Type B pancreatic cell (in vitro differentiated cells): ENCODE measurements around the gene LIN7B. TPM values are rescaled to one million over a fixed set of nuclear protein-coding genes. Genes with fewer than 3 reads are reported as not detected.

ENCODE experiments used
- DNase-seq: peaks from one replicate; pipeline ENCODE4 v3.0.0; 2021; ENCODE audit warnings: mixed read lengths; ENCODE audit not compliant: unreplicated experiment; ENCODE audit errors: extremely low spot score
- H3K27ac Mint-ChIP-seq: 2 replicates; pipeline ENCODE4 v1.8.0; 2021; ENCODE audit warnings: mild to moderate bottlenecking, mixed read lengths
- H3K27me3 Mint-ChIP-seq: 2 replicates; pipeline ENCODE4 v1.8.0; 2021; ENCODE audit warnings: mixed read lengths
- H3K36me3 Mint-ChIP-seq: 2 replicates; pipeline ENCODE4 v1.8.0; 2021; ENCODE audit warnings: mixed read lengths
- H3K4me1 Mint-ChIP-seq: one replicate; pipeline ENCODE4 v1.8.0; 2021; ENCODE audit warnings: mixed read lengths; ENCODE audit not compliant: unreplicated experiment
- H3K4me3 Mint-ChIP-seq: 2 replicates; pipeline ENCODE4 v1.8.0; 2021; ENCODE audit warnings: mild to moderate bottlenecking, mixed read lengths
- H3K9me3 Mint-ChIP-seq: 2 replicates; pipeline ENCODE4 v1.8.0; 2021; ENCODE audit warnings: mixed read lengths
- total RNA-seq: library from RNA; stranded (reverse); gene quantifications from 2 replicates; pipeline ENCODE4 v1.2.1, GENCODE V29; 2021; ENCODE audit warnings: low replicate concordance
- TF ChIP-seq, protein P1 (sequence below): fragments of 200-600 bp; sonication (generic); conservative IDR thresholded peaks from 2 replicates; pipeline ENCODE4 v1.5.0; 2021; ENCODE audit warnings: antibody characterized with exemption, mild to moderate bottlenecking

Gene LIN7B
- total RNA-seq, 1 donor from 2014 or later: 10.6 TPM

DNA sequence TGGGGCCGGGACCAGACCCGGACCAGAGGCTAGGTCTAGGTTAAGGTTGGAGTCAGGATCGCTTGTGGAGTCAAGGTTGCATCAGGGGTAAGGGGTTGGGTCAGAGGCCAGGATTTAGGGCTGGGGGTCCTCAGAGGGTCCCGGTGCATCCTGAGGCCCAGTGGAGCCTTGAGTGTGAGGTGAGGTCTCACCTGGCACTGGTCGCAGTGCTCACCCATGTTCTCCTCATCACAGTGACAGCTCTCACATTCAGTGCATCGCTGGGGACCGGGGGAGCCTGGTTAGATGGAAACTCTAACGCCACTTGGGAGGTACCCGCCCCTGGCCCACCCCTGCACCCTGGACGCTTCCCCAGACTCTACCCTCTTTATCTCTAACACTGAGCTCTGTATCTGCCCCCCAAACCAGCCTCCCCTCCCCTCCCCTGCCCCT, 38.0 kb downstream of the LIN7B start:
- H3K27ac Mint-ChIP-seq: no peak overlapping the region
- TF ChIP-seq, protein P1, sequence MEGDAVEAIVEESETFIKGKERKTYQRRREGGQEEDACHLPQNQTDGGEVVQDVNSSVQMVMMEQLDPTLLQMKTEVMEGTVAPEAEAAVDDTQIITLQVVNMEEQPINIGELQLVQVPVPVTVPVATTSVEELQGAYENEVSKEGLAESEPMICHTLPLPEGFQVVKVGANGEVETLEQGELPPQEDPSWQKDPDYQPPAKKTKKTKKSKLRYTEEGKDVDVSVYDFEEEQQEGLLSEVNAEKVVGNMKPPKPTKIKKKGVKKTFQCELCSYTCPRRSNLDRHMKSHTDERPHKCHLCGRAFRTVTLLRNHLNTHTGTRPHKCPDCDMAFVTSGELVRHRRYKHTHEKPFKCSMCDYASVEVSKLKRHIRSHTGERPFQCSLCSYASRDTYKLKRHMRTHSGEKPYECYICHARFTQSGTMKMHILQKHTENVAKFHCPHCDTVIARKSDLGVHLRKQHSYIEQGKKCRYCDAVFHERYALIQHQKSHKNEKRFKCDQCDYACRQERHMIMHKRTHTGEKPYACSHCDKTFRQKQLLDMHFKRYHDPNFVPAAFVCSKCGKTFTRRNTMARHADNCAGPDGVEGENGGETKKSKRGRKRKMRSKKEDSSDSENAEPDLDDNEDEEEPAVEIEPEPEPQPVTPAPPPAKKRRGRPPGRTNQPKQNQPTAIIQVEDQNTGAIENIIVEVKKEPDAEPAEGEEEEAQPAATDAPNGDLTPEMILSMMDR: no peak
- H3K27me3 Mint-ChIP-seq: peaks cover 3% of the 10 kb centered on the region
- peaks cover 10% of the 10 kb centered on the region for H3K9me3 Mint-ChIP-seq
- peak overlapping the region; percentile 87 for H3K4me3 Mint-ChIP-seq
- H3K36me3 Mint-ChIP-seq: no peaks in the 10 kb centered on the region
- DNase-seq: no peak
- H3K4me1 Mint-ChIP-seq: peaks cover 18% of the 10 kb centered on the region

DNA sequence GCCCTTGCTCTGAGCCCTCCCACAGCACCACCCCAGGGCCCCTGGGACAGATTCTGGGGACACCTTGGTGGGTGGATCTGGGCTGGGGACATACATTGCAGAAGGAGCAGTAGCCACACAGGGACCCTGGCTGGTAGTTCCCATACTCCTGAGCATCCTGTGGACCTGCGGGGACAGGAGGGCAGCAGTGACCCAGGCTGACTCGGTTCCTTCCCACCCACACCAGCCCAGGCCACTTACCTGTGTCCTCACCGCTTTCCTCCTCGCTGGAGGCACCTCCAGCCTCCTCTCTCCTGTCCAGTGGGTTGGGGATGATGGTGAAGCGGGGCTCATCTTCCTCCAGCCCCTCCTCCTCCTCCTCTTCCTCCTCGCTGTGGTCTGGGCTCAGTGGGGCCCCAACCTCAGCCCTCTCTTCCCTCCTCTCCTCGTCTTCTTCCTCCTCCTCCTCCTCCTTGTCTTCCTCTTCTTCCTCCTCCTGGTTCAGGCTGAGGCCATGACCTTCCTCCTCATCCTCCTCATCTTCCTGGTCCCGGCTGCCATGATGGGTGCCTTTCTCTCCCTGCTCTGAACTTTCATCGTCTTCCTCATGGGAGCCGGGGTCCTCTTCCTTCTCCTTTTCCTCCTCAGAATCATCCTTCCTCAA, 39.1 kb downstream of the LIN7B start:
- peaks cover 10% of the 10 kb centered on the region for H3K9me3 Mint-ChIP-seq
- H3K4me3 Mint-ChIP-seq: peak overlapping the region; percentile 55
- H3K27ac Mint-ChIP-seq: peak overlapping the region; percentile 67
- TF ChIP-seq, protein P1: no peak
- no peaks in the 10 kb centered on the region for H3K36me3 Mint-ChIP-seq
- no peak for DNase-seq
- H3K27me3 Mint-ChIP-seq: peaks cover 4% of the 10 kb centered on the region
- peaks cover 19% of the 10 kb centered on the region for H3K4me1 Mint-ChIP-seq

DNA sequence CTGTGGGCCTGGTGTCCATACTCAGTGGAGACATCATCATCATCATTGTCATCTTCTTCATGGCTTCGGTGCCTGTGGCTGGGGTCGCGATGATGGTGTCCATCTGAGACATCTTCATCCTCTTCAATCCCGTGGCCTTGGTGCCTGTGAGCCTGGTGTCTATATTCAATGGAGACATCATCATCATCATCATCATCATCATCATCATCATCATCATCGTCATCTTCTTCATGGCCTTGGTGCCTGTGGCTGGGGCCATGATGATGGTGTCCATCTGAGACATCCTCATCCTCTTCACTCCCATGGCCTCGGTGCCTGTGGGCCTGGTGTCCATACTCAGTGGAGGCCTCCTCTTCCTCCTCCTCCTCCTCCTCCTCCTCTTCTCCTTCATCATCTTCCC, 40.1 kb downstream of the LIN7B start:
- H3K9me3 Mint-ChIP-seq: peaks cover 10% of the 10 kb centered on the region
- H3K36me3 Mint-ChIP-seq: no peaks in the 10 kb centered on the region
- no peak overlapping the region for H3K27ac Mint-ChIP-seq
- H3K27me3 Mint-ChIP-seq: peaks cover 5% of the 10 kb centered on the region
- peak overlapping the region; percentile 5 for H3K4me3 Mint-ChIP-seq
- no peak for DNase-seq
- TF ChIP-seq, protein P1: no peak
- peaks cover 22% of the 10 kb centered on the region for H3K4me1 Mint-ChIP-seq

DNA sequence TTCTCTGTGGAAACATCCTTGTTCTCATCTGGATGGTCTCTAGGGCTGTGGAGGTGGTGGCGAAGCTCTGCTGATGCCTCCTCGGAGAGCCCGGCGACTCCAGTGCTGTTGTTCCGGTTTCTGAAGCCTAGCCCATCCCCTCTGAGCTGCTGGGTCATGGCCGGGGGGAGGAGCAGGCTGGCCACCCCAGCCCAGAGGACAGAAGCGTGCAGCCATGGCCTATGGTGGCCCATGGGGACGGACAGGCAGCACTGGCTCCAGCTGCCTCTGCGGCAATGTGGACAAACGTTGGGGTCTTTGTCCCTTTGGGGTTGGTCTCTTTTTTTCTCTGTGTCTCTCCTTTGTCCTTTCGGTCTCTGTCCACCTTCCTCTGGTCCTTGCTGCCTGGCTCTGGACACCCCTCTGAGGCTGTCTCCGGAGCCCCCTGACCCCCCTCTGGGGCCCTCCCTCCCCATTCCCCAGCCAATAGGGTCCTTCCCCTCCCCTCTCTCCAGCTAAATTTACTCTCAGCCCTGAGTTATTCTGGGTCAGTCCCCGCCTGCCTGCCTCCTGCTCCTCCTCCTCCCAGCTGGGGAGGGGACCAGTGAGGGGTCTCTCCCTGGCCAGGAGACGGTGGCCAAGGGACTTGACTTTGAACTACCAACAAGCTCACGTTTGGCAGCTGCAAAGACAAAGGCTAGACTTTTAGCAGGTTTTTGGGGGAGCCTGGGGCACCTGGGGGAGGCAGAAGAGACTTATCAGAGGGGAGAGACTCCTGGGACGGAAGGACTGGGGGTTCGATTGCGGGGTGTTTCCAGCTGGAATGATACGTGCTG, 41.0 kb downstream of the LIN7B start, which contains the start of gene HRC:
HRC (minus strand) TSS at position 392 of the 815 bp plus-strand sequence; CDS start at position 233, 159 bp downstream.
- Mint-ChIP-seq H3K4me3 (peak within 1 kb of the TSS; percentile 82), H3K27ac (peak within 1 kb of the TSS; percentile 80), H3K36me3 (no peaks in the 10 kb centered on the region), H3K27me3 (peaks cover 5% of the 10 kb centered on the region), H3K4me1 (peaks cover 22% of the 10 kb centered on the region), H3K9me3 (peaks cover 10% of the 10 kb centered on the region)
- DNase-seq: no peak
- TF ChIP-seq, protein P1: no peak

DNA sequence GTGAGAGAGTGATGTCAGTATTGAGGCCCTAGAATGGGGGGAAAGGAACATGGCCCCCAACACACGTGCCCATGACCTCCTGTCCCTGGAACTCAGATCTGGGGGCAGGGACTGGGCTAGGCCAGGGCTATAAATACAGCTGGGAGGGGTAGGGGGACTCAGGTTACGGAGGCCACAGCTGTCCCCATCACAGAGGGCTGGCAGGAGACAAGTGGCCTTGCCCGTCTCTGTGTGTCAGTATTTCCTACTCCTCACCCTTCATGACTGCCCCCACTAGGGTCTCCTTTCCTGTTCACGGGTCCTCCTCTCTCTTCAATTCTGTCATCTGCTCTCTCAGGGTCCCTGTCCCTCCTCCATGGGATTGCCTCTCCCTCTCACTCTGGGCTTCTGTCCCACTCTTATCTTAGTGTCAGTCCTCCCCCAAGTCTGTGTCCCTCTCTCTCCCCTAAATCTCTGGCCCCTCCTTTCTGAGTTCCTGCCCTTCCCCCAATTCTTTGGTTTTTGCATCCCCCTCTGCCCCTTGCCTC, 41.7 kb downstream of the LIN7B start:
- H3K9me3 Mint-ChIP-seq: peaks cover 10% of the 10 kb centered on the region
- peaks cover 5% of the 10 kb centered on the region for H3K36me3 Mint-ChIP-seq
- peaks cover 5% of the 10 kb centered on the region for H3K27me3 Mint-ChIP-seq
- peak overlapping the region; percentile 80 for H3K27ac Mint-ChIP-seq
- H3K4me1 Mint-ChIP-seq: peaks cover 27% of the 10 kb centered on the region
- H3K4me3 Mint-ChIP-seq: peak overlapping the region; percentile 82
- TF ChIP-seq, protein P1: no peak
- no peak for DNase-seq
